Keratinocyte (primary cell): ENCODE measurements around the gene CCDC127. TPM values are rescaled to one million over a fixed set of nuclear protein-coding genes. Genes with fewer than 3 reads are reported as not detected.

Experiments
- DNase-seq: peaks from one replicate; pipeline ENCODE4 v3.0.0-alpha.2; 2011; ENCODE audit warnings: low read depth, missing footprints, low spot score
- FAIRE-seq: peaks from 2 replicates; lab custom pipeline; 2011; peaks lifted over from hg19 to GRCh38; lab: Jason Lieb, UNC
- H2AFZ ChIP-seq: 2 replicates; pipeline ENCODE4 v1.6.0; 2012; ENCODE audit warnings: low read length, control low read depth, inconsistent platforms; ENCODE audit not compliant: control insufficient read depth
- H3K27ac ChIP-seq: 2 replicates; pipeline ENCODE4 v1.5.1; 2011; ENCODE audit warnings: low read length; ENCODE audit not compliant: control insufficient read depth, insufficient read depth
- H3K27me3 ChIP-seq: 3 replicates; pipeline ENCODE4 v1.6.0; 2011; ENCODE audit warnings: low read length; ENCODE audit not compliant: control insufficient read depth, insufficient read depth; ENCODE audit errors: extremely low read depth
- H3K36me3 ChIP-seq, 2 experiments: 2 replicates in 1 of 2; 3 replicates in 1 of 2; pipeline ENCODE4 v1.5.1; 2011; ENCODE audit warnings: low read length in 2 of 2, mild to moderate bottlenecking in 1 of 2; ENCODE audit not compliant: control insufficient read depth in 2 of 2, insufficient read depth in 2 of 2; ENCODE audit errors: extremely low read depth in 1 of 2
- H3K4me1 ChIP-seq: 3 replicates; pipeline ENCODE4 v1.5.1; 2011; ENCODE audit warnings: low read length; ENCODE audit not compliant: control insufficient read depth, insufficient read depth; ENCODE audit errors: extremely low read depth
- H3K4me2 ChIP-seq: 3 replicates; pipeline ENCODE4 v1.6.0; 2011; ENCODE audit warnings: low read depth, low read length; ENCODE audit not compliant: control insufficient read depth, insufficient read depth; ENCODE audit errors: extremely low read depth
- H3K4me3 ChIP-seq, 3 experiments: fragments of 200-600 bp in 1 of 3; sonication (generic) in 1 of 3; 2 replicates in 2 of 3; 3 replicates in 1 of 3; pipeline ENCODE4 v1.5.1; 2011 to 2016; ENCODE audit warnings: low read length in 3 of 3, mild to moderate bottlenecking in 3 of 3, control low read depth in 2 of 3, inconsistent platforms in 1 of 3, low read depth in 1 of 3, mixed read lengths in 1 of 3, mixed run types in 1 of 3, moderate library complexity in 1 of 3; ENCODE audit not compliant: control insufficient read depth in 2 of 3, insufficient read depth in 2 of 3; ENCODE audit errors: extremely low read depth in 1 of 3
- H3K79me2 ChIP-seq: 2 replicates; pipeline ENCODE4 v1.6.0; 2012; ENCODE audit warnings: low read length; ENCODE audit not compliant: control insufficient read depth, insufficient read depth
- H3K9ac ChIP-seq: 3 replicates; pipeline ENCODE4 v1.6.0; 2011; ENCODE audit warnings: low read length; ENCODE audit not compliant: control insufficient read depth, insufficient read depth; ENCODE audit errors: extremely low read depth
- H3K9me1 ChIP-seq: 3 replicates; pipeline ENCODE4 v1.6.0; 2011; ENCODE audit warnings: low read length; ENCODE audit not compliant: control insufficient read depth, insufficient read depth; ENCODE audit errors: extremely low read depth
- H3K9me3 ChIP-seq: 2 replicates; pipeline ENCODE4 v1.5.1; 2012; ENCODE audit warnings: low read depth, low read length; ENCODE audit not compliant: control insufficient read depth
- H4K20me1 ChIP-seq: 3 replicates; pipeline ENCODE4 v1.6.0; 2011; ENCODE audit warnings: low read length; ENCODE audit not compliant: control insufficient read depth, insufficient read depth; ENCODE audit errors: extremely low read depth
- CTCF ChIP-seq, 3 experiments: IDR thresholded peaks in 1 of 3; conservative IDR thresholded peaks in 1 of 3; optimal IDR thresholded peaks in 1 of 3; 2 replicates in 2 of 3; 3 replicates in 1 of 3; pipeline versions ENCODE3 to v1.5.1; 2011; ENCODE audit warnings: low read length in 3 of 3, mild to moderate bottlenecking in 3 of 3, moderate library complexity in 2 of 3, control low read depth in 1 of 3, inconsistent platforms in 1 of 3; ENCODE audit not compliant: insufficient read depth in 2 of 3; ENCODE audit errors: extremely low read depth in 1 of 3
- EZH2 ChIP-seq: IDR thresholded peaks from one replicate; pipeline ENCODE4 v1.6.1; 2012; ENCODE audit warnings: inconsistent platforms, mild to moderate bottlenecking, low read length, moderate library complexity
- dilution Hi-C: fragments of 300-500 bp; cut with MboI; formaldehyde crosslinking; loops from one replicate; pipeline ENCODE4 v1.7.0; 2020; ENCODE audit warnings: low sequenced_read_pairs; ENCODE audit not compliant: extremely low pct_ligation_motif_present
- polyA plus RNA-seq, 5 experiments: library from polyadenylated mRNA; depleted of rRNA in 3 of 5; stranded (reverse) in 3 of 5; stranded (forward) in 1 of 5; unstranded in 1 of 5; fragments of >200 nt; gene quantifications; 1 replicate in 1 of 5; 2 replicates in 3 of 5; 3 replicates in 1 of 5; pipeline versions ENCODE4 v1.2.1 to v1.2.3, GENCODE V29; 2011 to 2012; ENCODE audit warnings: missing spikeins in 2 of 5, low read depth in 1 of 5, low replicate concordance in 1 of 5

CCDC127 gene
- polyA plus RNA-seq, 1 donor (not counting 4 experiments of a cell fraction or from before 2014, with no cell fraction given): 4.9 TPM

- no peaks in the 10 kb centered on the region for H3K4me1 ChIP-seq
- no peak for FAIRE-seq
- no peaks in the 10 kb centered on the region for H3K9me3 ChIP-seq
- H4K20me1 ChIP-seq: no peaks in the 10 kb centered on the region
- H3K9ac ChIP-seq: no peak overlapping the region
- TF ChIP-seq EZH2 (no peak), CTCF (optimal IDR thresholded peaks at IDR 0.05 in 1 of 3, IDR thresholded peaks at IDR 0.05 in 1 of 3, conservative IDR thresholded peaks at IDR 0.05 in 1 of 3; ENCODE audit: extremely low read depth in 1 of 3, insufficient read depth in 2 of 3, low read length in 3 of 3) (no peak)
- H2AFZ ChIP-seq: no peak overlapping the region
- H3K79me2 ChIP-seq: no peaks in the 10 kb centered on the region
- dilution Hi-C loops: no loop called here
- no peak overlapping the region for H3K27ac ChIP-seq
- peaks cover 35% of the 10 kb centered on the region for H3K27me3 ChIP-seq
- H3K4me2 ChIP-seq: no peak overlapping the region
- H3K9me1 ChIP-seq: no peaks in the 10 kb centered on the region
- H3K36me3 ChIP-seq: no peaks in the 10 kb centered on the region
- no peak for DNase-seq
- no peak overlapping the region for H3K4me3 ChIP-seq
These were observed 23.2 kb downstream of the CCDC127 start for GRCh38 chr5:194603-195209.

GRCh38 chr5:194102-194501, 23.9 kb downstream of the CCDC127 start:
- no peak overlapping the region for H3K9ac ChIP-seq
- H3K79me2 ChIP-seq: no peaks in the 10 kb centered on the region
- no peaks in the 10 kb centered on the region for H4K20me1 ChIP-seq
- FAIRE-seq (no peak), DNase-seq (no peak)
- H3K9me3 ChIP-seq: no peaks in the 10 kb centered on the region
- H3K4me3 ChIP-seq: no peak overlapping the region
- no peaks in the 10 kb centered on the region for H3K36me3 ChIP-seq
- no peak overlapping the region for H3K4me2 ChIP-seq
- dilution Hi-C loops: no loop called here
- no peaks in the 10 kb centered on the region for H3K4me1 ChIP-seq
- no peak overlapping the region for H2AFZ ChIP-seq
- TF ChIP-seq EZH2 (no peak), CTCF (optimal IDR thresholded peaks at IDR 0.05 in 1 of 3, IDR thresholded peaks at IDR 0.05 in 1 of 3, conservative IDR thresholded peaks at IDR 0.05 in 1 of 3; ENCODE audit: extremely low read depth in 1 of 3, insufficient read depth in 2 of 3, low read length in 3 of 3) (no peak)
- H3K27me3 ChIP-seq: peaks cover 37% of the 10 kb centered on the region
- no peak overlapping the region for H3K27ac ChIP-seq
- H3K9me1 ChIP-seq: no peaks in the 10 kb centered on the region
